Ureter (tissue), 1 donor: ENCODE data around the gene IQCE. TPM values are rescaled to one million over a fixed set of nuclear protein-coding genes. Genes with fewer than 3 reads are reported as not detected.

Experiments used
- DNase-seq: peaks from one replicate; pipeline ENCODE4 v3.0.0-alpha.2; 2020; ENCODE audit warnings: low spot score
- total RNA-seq: library from RNA; stranded (reverse); gene quantifications from one replicate; pipeline ENCODE4 v1.2.4, GENCODE V29; 2023
- donor health status: DM: yes; HTN: yes; CAD: no.

IQCE gene
- total RNA-seq, 1 donor from 2014 or later, result 23.0 TPM

DNA sequence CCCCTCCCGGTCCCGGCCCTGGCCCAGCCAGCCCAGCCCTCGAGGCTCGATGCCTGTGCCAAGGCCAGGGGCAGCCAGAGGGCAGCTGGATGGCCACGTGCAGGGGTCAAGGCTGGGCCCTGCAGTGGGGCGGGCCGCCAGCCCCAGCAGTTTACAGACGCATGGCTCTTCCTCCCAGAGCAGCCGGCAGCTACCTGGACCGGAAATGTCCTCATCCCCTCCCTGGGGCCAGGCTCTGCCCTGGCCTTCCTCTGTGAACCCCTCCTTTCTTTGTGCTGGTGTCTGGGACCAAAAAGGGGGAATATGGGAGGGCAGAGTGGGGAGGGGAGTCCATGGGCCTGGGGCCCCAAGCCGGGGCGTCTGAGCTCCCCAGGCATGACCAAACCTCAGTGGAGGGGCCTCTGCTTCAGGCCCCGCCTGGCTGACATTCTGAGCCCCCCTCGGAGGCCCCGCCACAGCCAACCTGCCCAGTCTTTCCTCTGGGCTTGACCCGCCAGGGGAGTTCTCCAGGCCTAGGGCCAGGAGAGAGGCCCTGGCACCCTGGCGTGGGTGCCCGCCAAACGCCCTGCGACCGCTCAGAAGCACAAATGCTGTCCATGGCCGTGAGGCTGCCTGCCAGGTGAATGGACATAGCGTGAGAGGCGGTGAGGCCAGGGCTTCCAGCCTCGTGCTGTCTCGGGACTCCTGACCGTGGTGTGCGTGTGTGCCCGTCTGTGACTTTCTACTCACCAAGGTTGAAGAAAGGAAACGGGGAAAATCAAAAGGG lies 104.5 kb downstream of the IQCE start:
- DNase-seq, result no peak

DNA sequence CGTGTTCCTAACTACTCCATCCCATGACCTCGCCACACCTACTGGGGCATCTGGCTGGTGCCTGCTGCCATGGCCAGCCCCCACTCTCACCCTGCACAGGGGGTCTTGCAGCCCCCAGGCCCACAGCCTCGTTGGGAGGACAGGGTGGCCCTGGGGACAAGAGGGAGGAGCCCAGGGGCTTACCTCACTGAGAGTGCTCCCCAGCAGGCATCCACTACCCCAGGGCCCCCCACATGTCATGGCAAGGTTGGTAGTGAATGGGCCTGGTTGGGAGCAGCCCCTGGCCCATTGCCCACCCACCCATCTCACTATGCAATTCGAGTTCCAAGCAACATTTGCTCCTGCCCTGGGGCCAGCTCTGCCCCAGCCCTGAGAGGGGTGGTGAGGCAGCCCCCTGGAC lies 105.2 kb downstream of the IQCE start:
- DNase-seq, result no peak

Other genes with a start within 250 kb of the IQCE start
- 23.7 TPM for gene SNX8, start 244.5 kb upstream of the IQCE start, total RNA-seq
- 142 TPM for gene EIF3B, start 204.2 kb upstream of the IQCE start, total RNA-seq
- gene CHST12, start 155.4 kb upstream of the IQCE start, total RNA-seq, result 19.0 TPM
- gene GRIFIN, start 82.6 kb upstream of the IQCE start, total RNA-seq, result not detected
- 22.5 TPM for gene LFNG, start 39.2 kb upstream of the IQCE start, total RNA-seq
- gene BRAT1, start 3.5 kb upstream of the IQCE start, total RNA-seq, result 24.0 TPM
- 32.3 TPM for gene TTYH3, start 73.0 kb downstream of the IQCE start, total RNA-seq
- 0.23 TPM for gene AMZ1, start 129.2 kb downstream of the IQCE start, total RNA-seq